Measurements from ENCODE around the gene RAB6B. TPM values are rescaled to one million over a fixed set of nuclear protein-coding genes. Genes with fewer than 3 reads are reported as not detected.

The RAB6B gene
- total and polyA plus RNA-seq, 2 experiments from 2014 or later: 2.6 to 3.0 TPM

DNA sequence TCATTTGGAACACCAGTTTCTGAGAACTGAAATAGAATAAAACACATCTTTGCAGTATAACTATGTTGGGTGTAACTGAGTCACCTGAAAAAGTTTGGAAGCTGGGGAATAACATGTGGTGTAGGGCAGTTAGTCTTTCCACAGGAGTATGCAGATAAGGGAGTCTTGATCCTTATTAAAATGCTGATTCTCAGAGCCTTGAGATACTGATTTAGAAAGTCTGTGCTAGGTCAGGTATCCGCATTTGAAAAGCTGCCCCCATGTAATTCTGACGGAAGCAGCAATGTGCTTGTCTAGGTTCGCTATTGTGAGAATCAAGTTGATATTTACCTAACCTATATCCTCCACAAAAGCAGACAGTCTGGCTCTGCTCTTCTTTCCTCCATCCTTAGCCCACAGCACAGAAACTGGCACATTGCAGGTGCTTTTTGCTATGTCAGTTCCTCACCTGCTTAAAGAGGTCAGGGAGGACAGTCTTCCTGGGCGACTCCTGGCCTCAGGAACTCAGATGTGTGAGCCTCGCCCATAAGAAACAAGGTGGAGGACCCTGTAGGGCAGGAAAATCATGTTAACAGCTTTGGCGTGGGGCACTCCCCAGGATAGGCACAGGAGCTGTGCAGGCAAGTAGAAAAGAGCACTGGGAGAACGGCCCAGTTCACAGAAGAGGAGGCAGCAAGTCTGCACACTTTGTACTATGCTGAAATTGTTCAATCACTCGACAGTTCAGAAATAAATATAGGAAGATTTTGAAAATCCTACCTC lies 117.7 kb downstream of the RAB6B start:
- Histone ChIP-seq H3K4me3 (no peak overlapping the region), H3K9me3 (ENCODE audit: low read depth) (no peaks in the 10 kb centered on the region), H3K27ac (no peak overlapping the region), H3K4me1 (ENCODE audit: low read depth) (no peaks in the 10 kb centered on the region), H3K27me3 (no peaks in the 10 kb centered on the region), H3K36me3 (no peaks in the 10 kb centered on the region)
- no peak for DNase-seq (ENCODE audit: low read depth in 1 of 2, low spot score in 1 of 2)
- TF ChIP-seq, protein P1, sequence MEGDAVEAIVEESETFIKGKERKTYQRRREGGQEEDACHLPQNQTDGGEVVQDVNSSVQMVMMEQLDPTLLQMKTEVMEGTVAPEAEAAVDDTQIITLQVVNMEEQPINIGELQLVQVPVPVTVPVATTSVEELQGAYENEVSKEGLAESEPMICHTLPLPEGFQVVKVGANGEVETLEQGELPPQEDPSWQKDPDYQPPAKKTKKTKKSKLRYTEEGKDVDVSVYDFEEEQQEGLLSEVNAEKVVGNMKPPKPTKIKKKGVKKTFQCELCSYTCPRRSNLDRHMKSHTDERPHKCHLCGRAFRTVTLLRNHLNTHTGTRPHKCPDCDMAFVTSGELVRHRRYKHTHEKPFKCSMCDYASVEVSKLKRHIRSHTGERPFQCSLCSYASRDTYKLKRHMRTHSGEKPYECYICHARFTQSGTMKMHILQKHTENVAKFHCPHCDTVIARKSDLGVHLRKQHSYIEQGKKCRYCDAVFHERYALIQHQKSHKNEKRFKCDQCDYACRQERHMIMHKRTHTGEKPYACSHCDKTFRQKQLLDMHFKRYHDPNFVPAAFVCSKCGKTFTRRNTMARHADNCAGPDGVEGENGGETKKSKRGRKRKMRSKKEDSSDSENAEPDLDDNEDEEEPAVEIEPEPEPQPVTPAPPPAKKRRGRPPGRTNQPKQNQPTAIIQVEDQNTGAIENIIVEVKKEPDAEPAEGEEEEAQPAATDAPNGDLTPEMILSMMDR (IDR thresholded peaks at IDR 0.05; ENCODE audit: low read depth, low read length): no peak

DNA sequence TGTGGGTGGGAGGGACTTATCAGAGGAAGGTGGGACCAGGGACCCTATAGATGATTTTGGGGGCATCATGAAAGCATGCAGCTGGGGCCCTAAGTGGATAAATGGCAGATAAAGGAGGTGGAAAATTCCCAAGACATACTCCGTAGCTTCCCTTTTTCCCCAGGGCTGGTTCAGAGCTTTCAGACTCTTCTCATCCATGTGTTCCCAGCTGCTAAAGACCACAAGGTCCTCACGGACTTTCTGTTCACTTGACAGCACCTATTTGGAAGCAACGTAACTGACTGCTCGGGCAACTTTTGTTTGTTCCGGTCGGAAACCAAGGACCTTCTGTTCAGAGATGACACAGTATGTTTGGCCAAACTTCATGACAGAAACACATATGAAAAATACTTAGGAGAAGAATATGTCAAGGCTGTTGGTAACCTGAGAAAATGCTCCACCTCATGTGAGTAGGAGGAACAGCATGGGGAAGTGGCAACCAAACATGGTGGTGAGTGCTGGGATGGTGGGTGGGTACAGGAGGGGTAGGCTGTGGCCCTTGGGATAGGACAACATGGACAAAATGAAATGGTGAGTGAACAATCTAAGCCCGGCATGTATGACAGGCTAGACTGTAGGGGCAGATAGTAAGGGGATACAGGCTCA lies 118.8 kb downstream of the RAB6B start:
- Histone ChIP-seq H3K27ac (no peak overlapping the region), H3K27me3 (no peaks in the 10 kb centered on the region), H3K4me3 (no peak overlapping the region), H3K9me3 (ENCODE audit: low read depth) (no peaks in the 10 kb centered on the region), H3K36me3 (no peaks in the 10 kb centered on the region), H3K4me1 (ENCODE audit: low read depth) (no peaks in the 10 kb centered on the region)
- DNase-seq (ENCODE audit: low read depth in 1 of 2, low spot score in 1 of 2): no peak
- TF ChIP-seq, protein P1 (IDR thresholded peaks at IDR 0.05; ENCODE audit: low read depth, low read length): no peak

DNA sequence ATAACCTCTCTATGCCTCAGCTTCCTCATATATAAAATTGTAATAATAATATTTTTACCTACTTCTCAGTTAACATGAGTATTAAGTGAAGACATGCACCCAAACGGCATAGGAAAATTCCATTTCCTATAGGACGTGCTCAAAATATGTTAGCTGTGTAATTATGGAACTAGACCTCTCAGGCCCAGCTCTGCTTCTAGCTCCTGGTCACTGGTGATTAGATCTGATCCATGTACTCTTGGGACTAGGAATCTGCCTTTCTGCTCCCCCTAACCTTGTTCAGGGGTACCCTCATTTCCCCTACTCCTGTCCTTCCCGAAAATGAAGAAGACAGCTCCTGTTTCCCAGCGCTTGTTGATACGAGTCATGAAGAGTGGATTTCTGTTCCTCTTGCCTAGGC lies 119.8 kb downstream of the RAB6B start:
- no peaks in the 10 kb centered on the region for H3K36me3 ChIP-seq
- no peak overlapping the region for H3K27ac ChIP-seq
- DNase-seq (ENCODE audit: low read depth in 1 of 2, low spot score in 1 of 2): no peak
- TF ChIP-seq, protein P1 (IDR thresholded peaks at IDR 0.05; ENCODE audit: low read depth, low read length): no peak
- no peak overlapping the region for H3K4me3 ChIP-seq
- no peaks in the 10 kb centered on the region for H3K4me1 ChIP-seq (ENCODE audit: low read depth)
- no peaks in the 10 kb centered on the region for H3K9me3 ChIP-seq (ENCODE audit: low read depth)
- no peaks in the 10 kb centered on the region for H3K27me3 ChIP-seq

DNA sequence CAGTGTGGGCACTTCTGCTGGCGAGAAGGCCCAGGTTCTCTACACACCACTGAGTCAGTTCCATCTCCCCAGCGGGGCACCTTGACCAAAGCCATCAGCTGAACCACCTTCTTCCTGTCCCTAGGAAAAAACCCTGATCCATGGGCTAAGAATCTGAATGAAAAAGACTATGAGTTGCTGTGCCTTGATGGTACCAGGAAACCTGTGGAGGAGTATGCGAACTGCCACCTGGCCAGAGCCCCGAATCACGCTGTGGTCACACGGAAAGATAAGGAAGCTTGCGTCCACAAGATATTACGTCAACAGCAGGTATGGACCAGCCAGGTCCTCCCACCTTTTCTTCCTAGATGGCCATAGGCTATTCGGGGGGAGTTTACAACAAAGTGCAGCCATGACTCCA lies 120.4 kb downstream of the RAB6B start:
- H3K36me3 ChIP-seq: no peaks in the 10 kb centered on the region
- DNase-seq (ENCODE audit: low read depth in 1 of 2, low spot score in 1 of 2): no peak
- H3K27ac ChIP-seq: no peak overlapping the region
- H3K27me3 ChIP-seq: no peaks in the 10 kb centered on the region
- no peak overlapping the region for H3K4me3 ChIP-seq
- no peaks in the 10 kb centered on the region for H3K9me3 ChIP-seq (ENCODE audit: low read depth)
- H3K4me1 ChIP-seq (ENCODE audit: low read depth): no peaks in the 10 kb centered on the region
- TF ChIP-seq, protein P1 (IDR thresholded peaks at IDR 0.05; ENCODE audit: low read depth, low read length): no peak

Other genes starting within 250 kb of the RAB6B start
- 23.4 and 35.1 TPM in 2 replicates for gene TOPBP1, start 233.9 kb downstream of the RAB6B start, total RNA-seq
- gene TOPBP1, start 233.9 kb downstream of the RAB6B start, polyA plus RNA-seq: 20.3 and 20.5 TPM in 2 replicates
- gene TF, start 149.5 kb downstream of the RAB6B start, total RNA-seq: 0.11 and 0.33 TPM in 2 replicates
- 1.4 and 3.0 TPM in 2 replicates for gene TF, start 149.5 kb downstream of the RAB6B start, polyA plus RNA-seq
- 19.0 and 29.2 TPM in 2 replicates for gene SRPRB, start 90.1 kb downstream of the RAB6B start, total RNA-seq
- 30.6 and 40.9 TPM in 2 replicates for gene SRPRB, start 90.1 kb downstream of the RAB6B start, polyA plus RNA-seq
- 0.49 and 5.1 TPM in 2 replicates for gene SLCO2A1, start 134.0 kb upstream of the RAB6B start, total RNA-seq
- gene SLCO2A1, start 134.0 kb upstream of the RAB6B start, polyA plus RNA-seq: 6.1 and 9.0 TPM in 2 replicates

Data from cardiac muscle cell (in vitro differentiated cells and primary cell).